GM18861 (cell line): ENCODE measurements around the gene MRPS7.

Source experiments
- ATAC-seq: cut with Tn5 transposase; IDR thresholded peaks from one replicate; pipeline ENCODE4 v1.9.1; 2021; ENCODE audit not compliant: unreplicated experiment

Gene MRPS7

DNA sequence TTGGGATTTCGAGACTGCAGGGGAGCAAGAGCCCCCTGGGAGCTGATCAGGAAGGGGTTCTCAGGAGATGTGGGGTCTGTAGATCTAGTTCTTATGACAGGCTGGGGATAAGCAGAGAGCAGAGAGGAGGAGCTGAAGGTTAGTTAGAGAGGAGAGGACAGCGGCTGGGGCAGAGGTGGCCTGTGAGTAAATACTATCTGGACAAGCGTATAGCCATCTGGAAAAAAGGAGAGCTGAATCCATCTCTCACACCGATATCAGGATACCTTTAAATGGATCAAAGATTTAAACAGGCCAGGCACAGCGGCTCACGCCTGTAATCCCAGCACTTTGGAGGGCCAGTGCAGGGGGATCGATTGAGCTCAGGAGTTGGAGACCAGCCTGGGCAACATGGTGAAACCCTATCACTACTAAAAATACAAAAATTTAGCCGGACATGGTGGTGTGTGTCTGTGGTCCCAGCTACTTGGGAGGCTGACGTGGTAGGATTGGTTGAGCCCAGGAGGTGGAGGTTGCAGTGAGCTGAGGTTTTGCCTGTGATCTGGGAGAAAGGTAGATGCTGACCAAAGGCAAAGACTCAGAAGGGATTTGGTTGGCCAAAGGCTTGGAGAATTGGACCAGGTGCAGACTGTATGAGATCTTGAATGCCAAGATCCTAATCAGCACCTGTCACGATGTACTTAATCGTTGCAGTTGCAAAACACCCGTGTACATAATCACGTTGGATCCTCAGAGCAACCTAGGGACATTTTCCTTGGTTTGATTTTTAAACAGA lies 46.5 kb downstream of the MRPS7 start:
- ATAC-seq = no peak

DNA sequence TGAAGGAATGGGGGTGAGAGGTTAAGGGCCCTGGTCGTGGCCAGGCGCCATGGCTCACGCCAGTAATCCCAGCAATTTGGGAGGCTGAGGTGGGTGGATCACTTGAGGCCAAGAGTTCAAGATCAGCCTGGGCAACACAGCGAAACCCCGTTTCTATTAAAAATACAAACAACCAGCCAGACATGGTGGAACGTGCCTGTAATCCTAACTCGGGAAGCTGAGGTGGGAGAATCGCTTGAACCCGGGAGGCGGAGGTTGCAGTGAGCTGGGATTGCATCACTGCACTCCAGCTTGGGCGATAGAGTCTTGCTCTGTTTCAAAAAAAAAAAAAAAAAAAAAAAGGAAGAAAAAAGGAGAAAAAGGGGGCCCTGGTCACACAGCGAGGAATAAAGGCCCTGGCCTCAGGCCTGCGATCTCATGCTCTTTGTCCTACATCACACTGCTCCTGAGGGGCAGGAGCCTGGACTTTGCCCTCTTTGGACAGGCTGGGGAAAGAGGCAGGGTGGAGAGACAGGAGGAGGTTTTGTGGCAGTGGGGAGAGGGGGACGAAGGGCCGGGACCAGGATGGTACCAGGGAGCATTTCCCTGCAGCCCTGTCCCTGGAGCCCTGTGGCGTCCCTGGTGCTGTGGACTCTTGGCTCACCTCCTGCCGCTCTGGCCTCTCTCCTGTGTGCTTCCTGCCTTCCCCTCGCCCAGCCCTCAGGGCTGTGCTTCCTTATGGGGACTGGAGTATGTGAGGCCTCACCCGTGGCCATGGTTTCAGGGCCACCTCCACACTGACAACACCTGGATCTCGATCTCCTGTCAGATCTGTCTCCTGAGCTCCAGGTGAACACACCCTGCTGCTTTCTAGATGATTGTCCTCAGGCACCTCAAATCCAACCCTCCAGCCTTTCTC lies 47.3 kb downstream of the MRPS7 start:
- ATAC-seq = no peak

DNA sequence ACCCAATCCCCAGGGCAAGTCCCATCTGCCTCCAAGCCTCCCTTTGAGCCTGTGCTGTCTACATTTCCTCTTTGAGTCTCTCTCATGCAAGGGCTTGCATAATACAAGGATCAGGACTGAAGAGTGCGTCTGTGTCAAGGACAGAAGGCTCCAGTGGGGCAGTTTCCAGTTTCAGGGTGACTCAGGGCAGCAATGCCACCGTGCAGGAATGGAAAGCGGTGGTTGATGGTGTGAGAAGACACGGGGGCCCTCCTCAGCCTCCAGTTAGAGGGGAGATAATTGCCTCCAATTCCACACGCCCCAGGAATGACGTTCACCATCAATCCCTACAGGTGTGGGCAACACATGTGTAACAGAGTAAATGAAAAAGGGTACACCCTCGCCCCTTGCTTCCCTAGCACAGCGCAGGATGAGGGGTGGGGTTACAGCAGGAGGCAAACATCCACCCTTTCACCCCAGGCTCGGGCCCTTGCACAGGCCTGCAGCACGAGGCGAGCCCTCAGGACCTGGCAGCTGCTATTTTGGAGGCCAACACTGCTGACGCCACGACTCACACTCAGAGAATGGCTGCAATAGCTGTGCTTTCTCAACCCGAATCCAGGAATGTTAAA lies 52.4 kb downstream of the MRPS7 start:
- no peak for ATAC-seq

DNA sequence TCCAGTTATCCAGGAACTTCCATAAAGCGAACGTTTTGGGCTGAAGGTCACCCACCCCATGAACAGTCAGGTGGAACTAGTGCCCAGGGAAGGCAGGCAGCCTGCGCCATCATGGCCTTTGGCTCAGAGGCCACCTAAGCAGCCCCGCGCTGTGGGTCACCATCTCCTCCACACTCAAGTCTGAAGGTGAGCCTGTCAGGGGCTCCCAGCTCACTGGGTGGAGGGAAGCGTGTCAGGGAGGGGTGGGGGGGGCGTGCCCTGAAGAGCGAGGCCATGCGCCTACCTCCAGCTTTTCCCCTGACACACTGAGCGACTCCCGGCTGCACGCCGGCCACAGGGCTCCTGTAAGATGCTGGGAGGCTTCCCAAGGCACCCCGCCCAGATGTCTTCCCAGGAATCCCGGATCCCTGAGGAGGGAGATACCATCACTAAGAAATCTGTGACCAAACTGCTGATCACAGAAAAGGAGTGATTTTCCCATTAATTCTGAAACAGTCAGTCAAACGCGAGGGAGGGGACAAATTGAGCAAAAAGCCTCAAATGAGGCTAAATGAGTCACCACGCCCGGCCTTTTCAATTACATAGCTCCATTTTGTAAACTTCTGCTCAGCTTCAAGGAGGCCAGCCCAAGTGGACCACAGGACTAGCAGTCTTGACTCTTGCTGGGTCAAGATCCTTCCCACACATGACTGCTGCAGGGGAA lies 54.0 kb downstream of the MRPS7 start:
- no peak for ATAC-seq
